GM12875 (cell line): ENCODE data around the gene EFCAB11.

ENCODE experiments used
- H3K4me3 ChIP-seq: one replicate; pipeline ENCODE4 v1.5.1; 2011; ENCODE audit warnings: low read depth, low read length, control low read depth
- TF ChIP-seq, protein P1 (sequence below): IDR thresholded peaks from 2 replicates; pipeline ENCODE4 v1.5.1; 2011; ENCODE audit warnings: low read depth, mild to moderate bottlenecking, control low read depth, inconsistent platforms, low read length, moderate library complexity, borderline replicate concordance; ENCODE audit not compliant: insufficient read depth

EFCAB11 gene, protein sequence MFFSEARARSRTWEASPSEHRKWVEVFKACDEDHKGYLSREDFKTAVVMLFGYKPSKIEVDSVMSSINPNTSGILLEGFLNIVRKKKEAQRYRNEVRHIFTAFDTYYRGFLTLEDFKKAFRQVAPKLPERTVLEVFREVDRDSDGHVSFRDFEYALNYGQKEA

DNA sequence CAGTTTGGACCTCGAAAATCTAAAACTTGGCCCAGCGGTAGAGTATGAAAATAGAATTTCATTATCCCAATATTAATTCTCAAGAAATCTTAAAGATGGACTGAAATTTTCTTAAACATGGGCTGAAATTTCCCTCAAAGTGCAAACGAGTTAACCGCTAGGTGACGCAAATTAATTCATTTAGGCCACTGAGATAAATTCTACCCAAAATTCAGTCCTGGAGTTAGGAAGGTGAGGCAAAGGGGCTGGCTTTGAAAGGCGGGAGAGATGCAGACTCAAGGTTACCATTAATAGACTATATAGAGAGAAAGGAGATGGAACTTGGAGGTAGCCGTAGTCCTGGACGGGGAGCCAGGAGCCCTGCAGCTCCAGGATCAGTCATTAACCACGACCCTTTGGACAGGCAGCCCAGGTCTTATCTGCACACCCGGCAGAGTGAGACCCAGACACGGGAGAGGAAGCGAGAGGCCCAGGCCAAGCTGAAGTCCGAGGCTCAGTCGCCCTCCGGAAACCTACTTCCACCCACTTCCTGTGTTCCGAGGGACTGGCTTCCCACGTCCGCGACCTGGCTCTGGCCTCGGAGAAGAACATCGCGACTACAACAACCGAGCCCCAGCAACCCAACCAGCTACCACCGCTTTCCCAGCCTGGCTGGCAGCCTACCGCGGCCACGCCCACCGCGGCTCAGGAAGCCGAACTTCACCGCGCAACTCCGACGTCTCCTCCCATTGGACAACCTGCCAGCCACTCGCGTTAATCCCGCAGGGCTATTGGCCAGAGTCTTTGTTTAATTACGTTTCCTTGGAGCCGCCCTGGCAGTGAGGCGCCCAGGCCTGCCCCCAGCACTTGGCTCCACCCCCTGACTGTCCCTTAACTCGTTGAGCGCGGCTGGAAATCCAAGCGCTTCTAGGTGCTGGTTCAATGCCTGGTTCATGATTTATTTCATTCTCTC lies at the start of gene EFCAB11:
EFCAB11 (minus strand) TSS at position 661 of the 952 bp plus-strand sequence; CDS start at position 591, 70 bp downstream.
- H3K4me3 ChIP-seq, result peak within 1 kb of the TSS; percentile 90
- TF ChIP-seq, protein P1, sequence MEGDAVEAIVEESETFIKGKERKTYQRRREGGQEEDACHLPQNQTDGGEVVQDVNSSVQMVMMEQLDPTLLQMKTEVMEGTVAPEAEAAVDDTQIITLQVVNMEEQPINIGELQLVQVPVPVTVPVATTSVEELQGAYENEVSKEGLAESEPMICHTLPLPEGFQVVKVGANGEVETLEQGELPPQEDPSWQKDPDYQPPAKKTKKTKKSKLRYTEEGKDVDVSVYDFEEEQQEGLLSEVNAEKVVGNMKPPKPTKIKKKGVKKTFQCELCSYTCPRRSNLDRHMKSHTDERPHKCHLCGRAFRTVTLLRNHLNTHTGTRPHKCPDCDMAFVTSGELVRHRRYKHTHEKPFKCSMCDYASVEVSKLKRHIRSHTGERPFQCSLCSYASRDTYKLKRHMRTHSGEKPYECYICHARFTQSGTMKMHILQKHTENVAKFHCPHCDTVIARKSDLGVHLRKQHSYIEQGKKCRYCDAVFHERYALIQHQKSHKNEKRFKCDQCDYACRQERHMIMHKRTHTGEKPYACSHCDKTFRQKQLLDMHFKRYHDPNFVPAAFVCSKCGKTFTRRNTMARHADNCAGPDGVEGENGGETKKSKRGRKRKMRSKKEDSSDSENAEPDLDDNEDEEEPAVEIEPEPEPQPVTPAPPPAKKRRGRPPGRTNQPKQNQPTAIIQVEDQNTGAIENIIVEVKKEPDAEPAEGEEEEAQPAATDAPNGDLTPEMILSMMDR, result peak; percentile 5; the same call in 1 of the 2 replicates

DNA sequence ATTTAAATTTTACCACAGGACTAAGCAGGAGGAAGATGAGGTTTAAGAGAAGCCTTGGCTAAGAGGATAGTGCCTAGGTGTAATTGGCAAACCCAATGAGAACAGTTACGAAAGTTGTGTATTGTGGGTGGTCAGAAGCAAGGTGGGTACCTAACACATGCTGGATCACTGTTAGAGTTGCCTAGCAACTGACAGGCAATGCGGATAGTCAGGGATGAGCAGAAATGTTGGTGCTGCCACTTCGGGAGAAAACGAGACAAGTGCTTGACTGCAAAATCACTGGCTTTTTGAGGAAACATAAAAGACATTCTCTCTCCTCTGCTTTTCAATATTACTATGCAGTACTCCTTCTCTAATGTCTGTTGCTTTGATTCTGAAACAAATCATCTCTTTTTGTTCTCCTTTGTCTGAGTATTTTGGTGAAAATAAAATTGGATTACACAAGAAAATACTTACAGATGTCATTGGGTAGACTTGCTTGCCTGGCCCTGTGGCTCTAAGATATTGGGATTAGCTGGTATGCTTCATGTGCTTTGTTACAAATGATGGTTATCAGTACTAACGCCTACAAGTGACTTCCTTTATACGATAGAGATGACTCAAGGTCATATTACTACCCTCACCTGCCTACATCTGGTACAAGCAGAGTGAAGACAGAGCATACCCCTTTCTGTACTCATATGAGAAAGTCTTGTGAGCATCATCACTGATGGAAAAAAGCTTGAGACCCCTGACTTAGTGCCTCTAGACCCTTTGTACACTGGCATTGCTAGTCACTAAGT lies 49.2 kb upstream of the EFCAB11 start:
- TF ChIP-seq, protein P1, result no peak
- no peak overlapping the region for H3K4me3 ChIP-seq

DNA sequence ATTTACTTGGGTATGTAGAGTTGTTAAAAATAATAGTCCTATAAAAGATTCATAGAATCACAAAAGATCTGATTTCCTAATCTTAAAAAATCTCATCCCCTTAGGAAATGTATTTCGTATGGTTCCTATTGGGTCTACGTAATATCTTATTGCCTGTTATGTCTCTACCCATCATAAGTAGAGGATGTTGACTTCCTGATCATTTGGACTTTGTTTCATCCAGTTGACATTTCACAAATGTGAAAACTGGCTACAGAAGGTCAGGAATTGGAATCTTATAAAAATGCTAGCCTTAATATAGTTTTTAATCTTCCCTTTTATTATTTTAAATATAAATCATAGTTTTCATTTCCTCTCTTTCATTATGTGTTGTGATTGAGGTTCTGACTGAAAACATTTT lies 46.4 kb upstream of the EFCAB11 start:
- TF ChIP-seq, protein P1, result no peak
- no peak overlapping the region for H3K4me3 ChIP-seq

DNA sequence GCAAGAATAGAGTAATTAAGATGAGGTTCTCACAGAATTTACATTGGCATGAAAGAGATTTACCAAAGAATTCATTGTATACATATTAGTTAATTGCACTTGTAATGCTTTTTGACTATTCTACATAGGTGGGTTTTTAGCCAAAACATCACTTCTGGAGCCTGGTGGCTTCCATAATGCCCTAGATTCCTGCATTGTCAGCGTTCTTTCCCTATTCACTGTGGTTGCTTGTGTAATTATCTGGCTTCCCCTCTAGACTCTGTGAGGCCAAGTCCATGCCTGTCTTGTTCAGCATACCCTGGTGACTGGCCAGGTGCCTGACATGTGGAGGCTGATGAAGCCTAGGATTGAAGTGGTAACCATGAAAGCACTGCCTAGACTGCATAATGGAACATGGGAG lies 42.4 kb upstream of the EFCAB11 start:
- TF ChIP-seq, protein P1, result no peak
- no peak overlapping the region for H3K4me3 ChIP-seq

DNA sequence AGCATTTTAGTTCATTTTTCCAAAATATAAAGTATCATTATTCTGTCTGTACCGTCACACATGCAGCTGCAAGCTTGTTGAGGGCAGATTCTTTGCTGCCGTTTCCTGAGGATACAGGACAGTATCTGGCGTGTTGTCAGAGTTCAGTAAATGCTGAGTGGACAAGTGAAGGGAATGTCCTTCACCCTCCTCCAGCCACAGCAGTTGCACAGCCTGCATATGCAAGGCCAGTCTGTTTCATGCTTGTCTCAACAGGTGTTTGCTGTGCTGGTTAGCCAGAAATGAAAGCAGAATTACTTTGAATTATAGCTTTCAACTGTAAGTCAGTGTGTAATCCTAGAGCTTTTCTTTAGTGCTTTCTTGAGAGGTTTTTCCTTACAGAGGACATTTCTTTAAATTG lies 37.7 kb upstream of the EFCAB11 start:
- TF ChIP-seq, protein P1, result no peak
- no peak overlapping the region for H3K4me3 ChIP-seq

DNA sequence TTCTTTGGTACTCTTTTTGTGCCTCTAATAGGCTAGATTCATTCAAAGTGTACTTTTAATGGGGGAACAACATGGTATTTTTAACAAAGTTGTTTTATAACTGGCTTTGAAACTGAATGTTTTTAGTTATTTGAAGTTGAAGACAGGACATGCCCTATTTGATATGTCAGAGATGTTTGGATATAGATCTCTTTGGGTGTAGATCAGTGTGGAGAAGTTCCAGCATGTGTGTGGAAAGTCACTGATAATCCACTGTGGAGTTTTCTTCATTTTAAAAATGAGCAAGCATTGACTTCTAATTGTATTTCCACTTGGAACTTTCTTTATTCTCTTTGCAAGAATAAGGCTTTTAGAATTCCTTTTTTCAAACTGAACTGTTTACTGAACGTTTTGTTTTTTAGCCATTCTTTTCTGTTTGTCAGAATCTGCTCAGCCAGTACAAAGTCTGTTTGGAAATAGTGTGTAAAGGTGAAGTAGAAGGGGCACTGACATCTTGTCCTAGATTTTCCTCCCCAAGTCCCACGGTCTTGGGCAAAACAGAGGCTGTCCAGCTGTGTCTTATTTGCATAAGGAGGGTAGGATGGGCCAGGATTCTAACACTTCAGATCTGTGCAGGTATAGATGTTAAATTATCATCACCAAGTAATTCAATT lies 36.2 kb upstream of the EFCAB11 start:
- no peak overlapping the region for H3K4me3 ChIP-seq
- TF ChIP-seq, protein P1, result no peak
